ENCODE measurements around the gene GFRA1.
"Not testable (repeated sequence)": the region's sequence is repeated elsewhere in the genome, so short reads cannot be mapped to it uniquely, and the experiment has no call there.

GFRA1 gene

DNA sequence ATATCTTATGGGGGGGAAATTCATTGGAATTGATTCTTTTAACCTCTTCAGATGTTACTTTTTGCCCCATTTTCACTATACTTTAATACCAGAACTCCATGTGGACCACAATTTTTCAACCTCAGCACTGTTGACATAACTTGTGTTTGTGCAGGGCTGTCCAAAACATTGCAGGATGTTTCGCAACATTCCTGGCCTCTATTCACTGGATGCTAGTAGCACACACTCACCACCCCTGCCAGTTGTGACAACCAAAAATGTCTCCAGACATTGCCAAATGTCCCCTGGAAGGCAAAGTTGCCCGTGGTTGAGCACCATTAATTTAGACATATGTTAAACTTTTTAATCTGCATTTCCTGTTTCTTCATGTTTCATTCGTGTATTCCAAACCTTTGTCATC, 234.7 kb downstream of the GFRA1 start:
- Histone ChIP-seq H3K79me2 (ENCODE audit: insufficient read depth, low read depth) (no peaks in the 10 kb centered on the region), H2AFZ (ENCODE audit: low read depth) (no peak overlapping the region), H3K4me1 (ENCODE audit: low read depth, poor library complexity, severe bottlenecking) (no peaks in the 10 kb centered on the region), H3K4me2 (no peak overlapping the region), H3K36me3 (ENCODE audit: insufficient read depth) (no peaks in the 10 kb centered on the region), H3K9ac (no peak overlapping the region), H4K20me1 (ENCODE audit: insufficient read depth) (no peaks in the 10 kb centered on the region), H3K27me3 (ENCODE audit: insufficient read depth, low read depth) (no peaks in the 10 kb centered on the region), H3K4me3 (IDR thresholded peaks at IDR 0.05; ENCODE audit: insufficient read depth, low read depth, low read length) (no peak overlapping the region), H3K27ac (no peak overlapping the region)
- TF ChIP-seq CTCF (conservative IDR thresholded peaks at IDR 0.05; ENCODE audit: low read depth, low read length) = no peak

- not testable (repeated sequence) for H3K4me1 ChIP-seq (ENCODE audit: low read depth, poor library complexity, severe bottlenecking); H2AFZ ChIP-seq (ENCODE audit: low read depth); H3K4me3 ChIP-seq (IDR thresholded peaks at IDR 0.05; ENCODE audit: insufficient read depth, low read depth, low read length); H3K4me2 ChIP-seq; H3K36me3 ChIP-seq (ENCODE audit: insufficient read depth); H3K79me2 ChIP-seq (ENCODE audit: insufficient read depth, low read depth); H3K27ac ChIP-seq; H3K27me3 ChIP-seq (ENCODE audit: insufficient read depth, low read depth); H3K9ac ChIP-seq; H4K20me1 ChIP-seq (ENCODE audit: insufficient read depth)
Observed at GRCh38 chr10:116035406-116035805, 237.6 kb downstream of the GFRA1 start.

DNA sequence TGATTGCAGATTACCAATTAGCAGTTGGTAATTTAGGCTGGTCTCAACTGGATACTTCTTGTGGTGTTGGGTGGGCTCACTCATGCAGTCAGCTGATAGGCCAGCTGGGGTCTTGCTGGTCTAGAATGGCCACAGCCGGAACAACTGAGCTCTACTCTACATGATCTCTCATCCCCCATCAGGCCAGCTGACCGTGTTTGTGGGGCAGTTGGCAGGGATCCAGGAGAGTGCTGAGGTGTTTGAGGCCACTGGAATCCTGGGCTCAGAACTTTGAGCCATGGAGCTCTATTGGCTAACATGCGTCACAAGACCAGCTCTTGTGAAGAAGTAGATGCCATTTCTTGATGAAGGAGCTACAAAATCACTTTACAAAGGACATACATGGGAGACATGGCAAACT, 242.4 kb downstream of the GFRA1 start:
- no peaks in the 10 kb centered on the region for H3K79me2 ChIP-seq (ENCODE audit: insufficient read depth, low read depth)
- H3K4me3 ChIP-seq (IDR thresholded peaks at IDR 0.05; ENCODE audit: insufficient read depth, low read depth, low read length) = no peak overlapping the region
- no peak overlapping the region for H3K9ac ChIP-seq
- no peak overlapping the region for H2AFZ ChIP-seq (ENCODE audit: low read depth)
- no peaks in the 10 kb centered on the region for H4K20me1 ChIP-seq (ENCODE audit: insufficient read depth)
- no peaks in the 10 kb centered on the region for H3K27me3 ChIP-seq (ENCODE audit: insufficient read depth, low read depth)
- no peaks in the 10 kb centered on the region for H3K36me3 ChIP-seq (ENCODE audit: insufficient read depth)
- H3K4me2 ChIP-seq = no peak overlapping the region
- H3K27ac ChIP-seq = no peak overlapping the region
- no peaks in the 10 kb centered on the region for H3K4me1 ChIP-seq (ENCODE audit: low read depth, poor library complexity, severe bottlenecking)
- no peak for TF ChIP-seq CTCF (conservative IDR thresholded peaks at IDR 0.05; ENCODE audit: low read depth, low read length)

DNA sequence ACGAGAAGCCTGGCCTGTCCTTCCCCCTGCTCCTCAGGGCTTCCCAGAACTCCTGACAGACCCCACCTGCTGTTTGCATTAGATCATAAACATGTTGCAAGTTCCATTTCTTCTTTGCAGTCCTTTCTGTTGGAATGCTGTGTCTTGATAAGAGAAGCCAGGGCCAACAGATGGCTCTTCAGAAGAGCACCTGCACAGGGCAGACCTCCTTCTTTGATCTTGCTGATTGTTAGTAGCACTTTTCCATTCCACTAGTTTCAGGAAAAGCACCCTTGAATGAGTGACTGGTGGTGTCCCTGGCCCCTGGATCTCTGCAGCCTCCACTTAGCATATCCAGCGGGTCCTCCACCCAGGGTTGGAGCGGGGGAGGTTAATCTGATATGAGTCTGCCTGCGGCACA, 243.2 kb downstream of the GFRA1 start:
- H3K36me3 ChIP-seq (ENCODE audit: insufficient read depth) = no peaks in the 10 kb centered on the region
- H3K27ac ChIP-seq = no peak overlapping the region

DNA sequence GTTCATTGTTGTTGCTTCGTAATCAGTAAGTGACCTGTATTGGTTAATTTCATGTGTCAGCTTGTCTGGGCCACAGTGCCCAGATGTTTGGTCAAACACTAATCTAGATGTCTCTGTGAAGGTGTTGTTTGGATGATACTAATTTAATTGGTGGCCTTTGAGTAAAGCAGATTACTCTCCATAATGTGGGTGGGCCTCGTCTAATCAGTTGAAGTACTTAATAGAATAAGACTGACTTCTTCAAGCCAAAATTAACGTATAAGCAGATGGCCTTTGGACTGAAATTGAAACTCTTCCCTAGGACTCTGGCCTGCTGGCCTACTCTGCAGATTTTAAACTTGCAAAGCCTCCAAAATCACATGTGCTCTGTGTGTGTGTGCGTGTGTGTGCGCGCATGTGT, 245.7 kb downstream of the GFRA1 start:
- no peak overlapping the region for H3K4me2 ChIP-seq
- no peak overlapping the region for H3K27ac ChIP-seq
- H3K36me3 ChIP-seq (ENCODE audit: insufficient read depth) = no peaks in the 10 kb centered on the region
- no peak for TF ChIP-seq CTCF (conservative IDR thresholded peaks at IDR 0.05; ENCODE audit: low read depth, low read length)
- no peaks in the 10 kb centered on the region for H3K27me3 ChIP-seq (ENCODE audit: insufficient read depth, low read depth)
- H3K4me1 ChIP-seq (ENCODE audit: low read depth, poor library complexity, severe bottlenecking) = no peaks in the 10 kb centered on the region
- no peaks in the 10 kb centered on the region for H3K79me2 ChIP-seq (ENCODE audit: insufficient read depth, low read depth)
- no peak overlapping the region for H3K9ac ChIP-seq
- no peak overlapping the region for H3K4me3 ChIP-seq (IDR thresholded peaks at IDR 0.05; ENCODE audit: insufficient read depth, low read depth, low read length)
- no peaks in the 10 kb centered on the region for H4K20me1 ChIP-seq (ENCODE audit: insufficient read depth)
- H2AFZ ChIP-seq (ENCODE audit: low read depth) = no peak overlapping the region

More for the DNA sequence above, 243.2 kb downstream of the GFRA1 start:
- no peak for TF ChIP-seq CTCF (conservative IDR thresholded peaks at IDR 0.05; ENCODE audit: low read depth, low read length)
- Histone ChIP-seq H3K4me2 (no peak overlapping the region), H3K4me1 (ENCODE audit: low read depth, poor library complexity, severe bottlenecking) (no peaks in the 10 kb centered on the region), H4K20me1 (ENCODE audit: insufficient read depth) (no peaks in the 10 kb centered on the region), H3K9ac (no peak overlapping the region), H3K4me3 (IDR thresholded peaks at IDR 0.05; ENCODE audit: insufficient read depth, low read depth, low read length) (no peak overlapping the region), H2AFZ (ENCODE audit: low read depth) (no peak overlapping the region), H3K27me3 (ENCODE audit: insufficient read depth, low read depth) (no peaks in the 10 kb centered on the region), H3K79me2 (ENCODE audit: insufficient read depth, low read depth) (no peaks in the 10 kb centered on the region)

All from KMS-11 (cell line).